CD4-positive, CD25-positive, alpha-beta regulatory T cell (primary cell): Measurements from ENCODE around the gene HOXC9. TPM values are rescaled to one million over a fixed set of nuclear protein-coding genes. Genes with fewer than 3 reads are reported as not detected.
A peak's percentile ranks its signal among the peaks of the same experiment; 100 is the strongest.

Source experiments
- ATAC-seq, 2 donors: fragments of 150-1000 bp; cut with Tn5 transposase; one replicate each; pipeline ENCODE4 v1.10.0; 2021; ENCODE audit warnings: low read depth in 2 of 2, moderate number of reproducible peaks in 2 of 2, moderate library complexity in 1 of 2
- DNase-seq, 3 donors: peaks; one replicate each; pipeline versions ENCODE4 v3.0.0 to v3.0.0-alpha.2; 2012 to 2022; ENCODE audit warnings: mixed read lengths in 1 of 3
- H3K27ac ChIP-seq: one replicate; pipeline ENCODE4 v1.7.0; 2013; ENCODE audit warnings: mild to moderate bottlenecking, low read length; ENCODE audit not compliant: insufficient read depth, poor library complexity, severe bottlenecking
- H3K27me3 ChIP-seq: one replicate; pipeline ENCODE4 v1.7.0; 2013; ENCODE audit warnings: low read length; ENCODE audit not compliant: control insufficient read depth, insufficient read depth
- H3K36me3 ChIP-seq: one replicate; pipeline ENCODE4 v1.7.0; 2013; ENCODE audit warnings: mild to moderate bottlenecking, low read length, moderate library complexity; ENCODE audit not compliant: control insufficient read depth, insufficient read depth
- H3K4me1 ChIP-seq: 2 replicates; pipeline ENCODE4 v1.7.0; 2013; ENCODE audit warnings: mild to moderate bottlenecking, low read length; ENCODE audit not compliant: insufficient read depth, control insufficient read depth, poor library complexity, severe bottlenecking
- H3K4me3 ChIP-seq: one replicate; pipeline ENCODE4 v1.7.0; 2013; ENCODE audit warnings: low read depth, mild to moderate bottlenecking, low read length, moderate library complexity
- H3K9me3 ChIP-seq, 2 experiments: 1 replicate in 1 of 2; 2 replicates in 1 of 2; pipeline ENCODE4 v1.7.0; 2013; ENCODE audit warnings: low read length in 2 of 2, mild to moderate bottlenecking in 1 of 2, moderate library complexity in 1 of 2; ENCODE audit not compliant: control insufficient read depth in 2 of 2
- H3K27ac Mint-ChIP-seq, 3 donors: one replicate each; pipeline ENCODE4 v1.8.0; 2020 to 2022; ENCODE audit warnings: mild to moderate bottlenecking in 3 of 3, mixed read lengths in 3 of 3, moderate library complexity in 2 of 3
- H3K27me3 Mint-ChIP-seq: one replicate; pipeline ENCODE4 v1.8.0; 2022; ENCODE audit warnings: mild to moderate bottlenecking, mixed read lengths
- H3K36me3 Mint-ChIP-seq: one replicate; pipeline ENCODE4 v1.8.0; 2020; ENCODE audit warnings: mixed read lengths
- H3K4me1 Mint-ChIP-seq, 4 donors: one replicate each; pipeline ENCODE4 v1.8.0; 2020 to 2022; ENCODE audit warnings: mixed read lengths in 4 of 4, mild to moderate bottlenecking in 1 of 4
- H3K4me3 Mint-ChIP-seq, 4 donors: one replicate each; pipeline ENCODE4 v1.8.0; 2020 to 2022; ENCODE audit warnings: mild to moderate bottlenecking in 4 of 4, mixed read lengths in 4 of 4, moderate library complexity in 3 of 4
- H3K9me3 Mint-ChIP-seq, 7 donors: one replicate each; pipeline ENCODE4 v1.8.0; 2020 to 2022; ENCODE audit warnings: mixed read lengths in 7 of 7, mild to moderate bottlenecking in 3 of 7, moderate library complexity in 2 of 7
- polyA plus RNA-seq, 4 donors: library from polyadenylated mRNA; unstranded; fragments of 300-500 nt; fragmentation: Illumina TruSeq; gene quantifications; one replicate each; pipeline ENCODE4 v1.2.3, GENCODE V29; 2021
- total RNA-seq: library from RNA; stranded (reverse); gene quantifications from one replicate; pipeline ENCODE4 v1.2.3, GENCODE V29; 2022

The HOXC9 gene
- total and polyA plus RNA-seq, 5 donors from 2014 or later: not detected

- peaks cover 64% of the 10 kb centered on the region for H3K27me3 ChIP-seq
- H3K4me1 ChIP-seq: peaks cover 29% of the 10 kb centered on the region
- Mint-ChIP-seq H3K36me3 (no peaks in the 10 kb centered on the region), H3K27me3 (peaks cover 97% of the 10 kb centered on the region), H3K4me1 (peaks cover 0 to 31% (median 16%) of the 10 kb centered on the region in 4 donors), H3K27ac (peak overlapping the region in 1 of 3 donors; percentile 26), H3K9me3 (peaks cover 0 to 20% (median 1%) of the 10 kb centered on the region in 7 donors), H3K4me3 (peak overlapping the region in 3 of 4 donors; percentile 4 to 76 (median 63))
- H3K9me3 ChIP-seq: peaks cover 2 to 20% of the 10 kb centered on the region in 2 experiments
- no peak overlapping the region for H3K4me3 ChIP-seq
- DNase-seq (no peak), ATAC-seq (no peak)
- H3K36me3 ChIP-seq: no peaks in the 10 kb centered on the region
- no peak overlapping the region for H3K27ac ChIP-seq
Observed at GRCh38 chr12:53975064-53975471, 24.9 kb upstream of the HOXC9 start.

- ATAC-seq (no peak), DNase-seq (no peak)
- Mint-ChIP-seq H3K36me3 (no peaks in the 10 kb centered on the region), H3K4me1 (peaks cover 0 to 31% (median 16%) of the 10 kb centered on the region in 4 donors), H3K4me3 (peak overlapping the region; percentile 2 to 76 (median 40)), H3K9me3 (peaks cover 0 to 23% (median 1%) of the 10 kb centered on the region in 7 donors), H3K27me3 (peaks cover 97% of the 10 kb centered on the region), H3K27ac (no peak overlapping the region)
- H3K36me3 ChIP-seq: no peaks in the 10 kb centered on the region
- peaks cover 29% of the 10 kb centered on the region for H3K4me1 ChIP-seq
- peaks cover 2 to 20% of the 10 kb centered on the region in 2 experiments for H3K9me3 ChIP-seq
- no peak overlapping the region for H3K4me3 ChIP-seq
- H3K27me3 ChIP-seq: peaks cover 64% of the 10 kb centered on the region
- H3K27ac ChIP-seq: no peak overlapping the region
Observed at GRCh38 chr12:53975479-53976152, 24.3 kb upstream of the HOXC9 start.

GRCh38 chr12:53976172-53976822 is 23.7 kb upstream of the HOXC9 start:
- H3K9me3 ChIP-seq: peaks cover 2 to 20% of the 10 kb centered on the region in 2 experiments
- DNase-seq (no peak), ATAC-seq (no peak)
- peak overlapping the region in 3 of 4 donors; percentile 4 to 75 (median 56) for H3K4me3 Mint-ChIP-seq
- H3K36me3 Mint-ChIP-seq: no peaks in the 10 kb centered on the region
- H3K36me3 ChIP-seq: no peaks in the 10 kb centered on the region
- H3K4me1 Mint-ChIP-seq: peaks cover 5 to 35% (median 17%) of the 10 kb centered on the region in 4 donors
- peaks cover 64% of the 10 kb centered on the region for H3K27me3 ChIP-seq
- no peak overlapping the region for H3K27ac Mint-ChIP-seq
- H3K4me1 ChIP-seq: peaks cover 29% of the 10 kb centered on the region
- no peak overlapping the region for H3K27ac ChIP-seq
- H3K27me3 Mint-ChIP-seq: peaks cover 97% of the 10 kb centered on the region
- no peak overlapping the region for H3K4me3 ChIP-seq
- H3K9me3 Mint-ChIP-seq: peaks cover 0 to 23% (median 1%) of the 10 kb centered on the region in 7 donors

- no peak overlapping the region for H3K4me3 ChIP-seq
- DNase-seq (no peak), ATAC-seq (no peak)
- H3K9me3 ChIP-seq: peaks cover 2 to 20% of the 10 kb centered on the region in 2 experiments
- peaks cover 5 to 35% (median 17%) of the 10 kb centered on the region in 4 donors for H3K4me1 Mint-ChIP-seq
- peaks cover 97% of the 10 kb centered on the region for H3K27me3 Mint-ChIP-seq
- H3K27ac Mint-ChIP-seq: no peak overlapping the region
- H3K36me3 ChIP-seq: no peaks in the 10 kb centered on the region
- peaks cover 0 to 20% (median 1%) of the 10 kb centered on the region in 7 donors for H3K9me3 Mint-ChIP-seq
- H3K4me3 Mint-ChIP-seq: peak overlapping the region in 2 of 4 donors; percentile 6 to 7
- H3K27me3 ChIP-seq: peaks cover 61% of the 10 kb centered on the region
- H3K4me1 ChIP-seq: peaks cover 29% of the 10 kb centered on the region
- no peaks in the 10 kb centered on the region for H3K36me3 Mint-ChIP-seq
- no peak overlapping the region for H3K27ac ChIP-seq
Observed at GRCh38 chr12:53976823-53977595, 23.0 kb upstream of the HOXC9 start.

- Histone ChIP-seq H3K36me3 (no peaks in the 10 kb centered on the region), H3K27ac (no peak overlapping the region), H3K9me3 (peaks cover 2 to 15% of the 10 kb centered on the region in 2 experiments), H3K4me1 (peaks cover 29% of the 10 kb centered on the region), H3K4me3 (no peak overlapping the region), H3K27me3 (peaks cover 58% of the 10 kb centered on the region)
- Mint-ChIP-seq H3K4me1 (peaks cover 5 to 37% (median 17%) of the 10 kb centered on the region in 4 donors), H3K4me3 (peak overlapping the region in 2 of 4 donors; percentile 6 to 26), H3K9me3 (peaks cover 0 to 16% (median 0%) of the 10 kb centered on the region in 7 donors), H3K27me3 (peaks cover 97% of the 10 kb centered on the region), H3K27ac (no peak overlapping the region), H3K36me3 (no peaks in the 10 kb centered on the region)
- DNase-seq: no peak
- ATAC-seq: no peak
Observed at GRCh38 chr12:53977596-53978445, 22.1 kb upstream of the HOXC9 start.

- H3K9me3 Mint-ChIP-seq: peaks cover 0 to 14% (median 0%) of the 10 kb centered on the region in 7 donors
- Histone ChIP-seq H3K27ac (no peak overlapping the region), H3K9me3 (peaks cover 0 to 12% of the 10 kb centered on the region in 2 experiments), H3K36me3 (no peaks in the 10 kb centered on the region), H3K4me1 (peaks cover 24% of the 10 kb centered on the region), H3K4me3 (no peak overlapping the region), H3K27me3 (peaks cover 61% of the 10 kb centered on the region)
- H3K4me3 Mint-ChIP-seq: no peak overlapping the region
- H3K27me3 Mint-ChIP-seq: peaks cover 97% of the 10 kb centered on the region
- DNase-seq (no peak), ATAC-seq (no peak)
- no peak overlapping the region for H3K27ac Mint-ChIP-seq
- no peaks in the 10 kb centered on the region for H3K36me3 Mint-ChIP-seq
- peaks cover 5 to 38% (median 12%) of the 10 kb centered on the region in 4 donors for H3K4me1 Mint-ChIP-seq
Observed at GRCh38 chr12:53978477-53979356, 21.2 kb upstream of the HOXC9 start.
